Measurements from ENCODE around the gene CWC27.
"Not testable (repeated sequence)": the region's sequence is repeated elsewhere in the genome, so short reads cannot be mapped to it uniquely, and the experiment has no call there.

CWC27 gene

DNA sequence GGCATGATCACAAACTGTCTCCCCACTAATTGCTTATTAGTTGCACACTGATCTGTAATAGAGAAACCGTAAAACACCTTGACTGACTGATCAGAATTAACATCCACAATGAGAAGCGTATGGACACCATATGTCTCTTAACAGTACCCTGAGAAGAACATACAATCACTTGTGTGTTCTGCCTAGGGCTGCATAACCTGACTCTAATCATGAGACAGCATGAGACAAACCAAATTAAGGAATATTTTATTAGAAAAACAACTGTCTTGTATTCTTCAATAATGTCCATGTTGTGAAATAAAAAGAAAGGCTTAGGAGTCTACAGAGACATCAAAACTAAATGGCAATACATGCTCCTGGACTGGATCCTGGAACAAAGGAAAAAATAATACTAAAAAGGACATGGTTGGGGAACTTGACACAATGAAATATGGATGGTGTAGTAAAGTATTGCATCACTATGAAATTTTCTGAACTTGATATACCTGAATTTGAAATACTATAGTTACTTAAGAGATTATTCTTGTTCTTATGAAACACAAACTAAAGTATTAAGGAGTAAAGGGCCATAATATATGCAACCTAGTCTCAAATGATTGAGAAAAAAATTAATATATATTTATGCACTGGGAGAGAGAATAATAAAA is 162.1 kb downstream of the CWC27 start:
- DNase-seq: no peak

DNA sequence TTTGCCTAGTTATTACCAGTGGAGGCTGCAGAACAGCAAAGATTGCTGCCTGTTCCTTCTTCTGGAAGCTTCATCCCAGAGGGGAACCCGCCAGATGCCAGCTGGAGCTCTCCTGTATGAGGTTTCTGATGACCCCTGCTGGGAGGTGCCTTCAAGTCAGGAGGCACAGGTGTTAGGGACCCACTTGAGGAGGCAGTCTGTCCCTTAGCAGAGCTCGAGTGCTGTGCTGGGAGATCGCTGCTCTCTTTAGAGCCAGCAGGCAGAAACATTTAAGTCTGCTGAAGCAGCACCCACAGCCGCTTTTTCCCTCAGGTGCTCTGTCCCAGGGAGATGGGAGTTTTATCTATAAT is 170.7 kb downstream of the CWC27 start:
- DNase-seq: not testable (repeated sequence)

GRCh38 chr5:64939772-64940510 is 171.2 kb downstream of the CWC27 start:
- DNase-seq: no peak

- no peak for DNase-seq
These were observed 173.7 kb downstream of the CWC27 start for GRCh38 chr5:64942460-64942859.

DNA sequence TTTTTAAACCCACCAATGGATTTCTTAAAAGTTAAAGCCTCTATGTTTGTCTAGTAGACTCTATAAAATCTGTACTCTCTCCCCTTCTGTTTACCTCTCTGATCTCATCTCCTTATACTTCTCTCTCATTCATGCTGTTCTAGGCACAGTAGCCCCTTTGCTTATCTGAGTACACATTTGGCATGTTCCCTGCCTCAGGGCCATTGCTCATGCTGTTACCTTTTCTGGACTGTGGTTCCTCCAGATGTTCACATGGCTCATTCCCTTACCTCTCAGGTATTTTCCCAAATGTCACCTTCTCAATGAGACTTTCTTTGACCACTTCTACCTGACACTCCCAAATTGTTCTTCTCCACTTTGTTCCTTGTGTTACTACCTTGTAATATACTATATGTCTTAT is 176.1 kb downstream of the CWC27 start:
- no peak for DNase-seq

- peak; percentile 34 for DNase-seq
These were observed 178.3 kb downstream of the CWC27 start for GRCh38 chr5:64947031-64947430.

DNA sequence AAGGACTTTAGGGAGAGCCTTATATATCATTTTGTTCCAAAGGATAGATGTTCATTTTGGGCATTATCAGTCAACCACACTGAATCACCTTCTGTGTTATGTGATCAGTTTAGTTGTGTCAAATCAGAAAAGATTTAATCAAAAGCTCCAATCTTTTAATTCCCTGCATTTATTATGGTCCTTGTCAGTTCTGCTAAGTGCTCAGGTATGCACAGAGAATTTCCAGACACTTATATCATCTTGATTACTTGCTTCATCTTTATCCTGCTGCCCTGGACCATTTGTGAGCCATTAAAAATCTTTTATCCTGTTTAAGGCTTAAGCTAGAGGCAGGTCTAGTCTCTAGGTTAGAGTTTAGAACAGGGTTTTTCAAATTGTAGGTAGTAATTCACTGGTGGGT is 179.1 kb downstream of the CWC27 start:
- no peak for DNase-seq

DNA sequence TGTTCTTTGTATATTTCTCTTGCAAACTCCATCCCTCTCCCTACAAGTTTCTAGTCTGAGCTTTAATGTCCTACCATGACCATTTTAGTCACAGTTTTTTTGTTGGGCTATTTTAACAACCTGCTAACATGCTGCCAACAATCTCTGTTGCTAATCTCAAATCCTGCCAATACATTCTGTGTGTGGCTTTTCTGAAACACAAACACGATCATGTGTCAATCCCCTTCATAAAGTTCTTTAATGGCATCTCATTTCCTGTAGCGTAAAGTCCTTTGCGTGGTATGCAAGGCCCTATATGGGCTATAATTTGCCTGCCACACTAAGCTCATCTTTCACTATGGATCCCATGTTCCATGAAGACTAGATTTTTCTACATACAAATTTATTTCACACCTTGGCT is 180.6 kb downstream of the CWC27 start:
- no peak for DNase-seq

DNA sequence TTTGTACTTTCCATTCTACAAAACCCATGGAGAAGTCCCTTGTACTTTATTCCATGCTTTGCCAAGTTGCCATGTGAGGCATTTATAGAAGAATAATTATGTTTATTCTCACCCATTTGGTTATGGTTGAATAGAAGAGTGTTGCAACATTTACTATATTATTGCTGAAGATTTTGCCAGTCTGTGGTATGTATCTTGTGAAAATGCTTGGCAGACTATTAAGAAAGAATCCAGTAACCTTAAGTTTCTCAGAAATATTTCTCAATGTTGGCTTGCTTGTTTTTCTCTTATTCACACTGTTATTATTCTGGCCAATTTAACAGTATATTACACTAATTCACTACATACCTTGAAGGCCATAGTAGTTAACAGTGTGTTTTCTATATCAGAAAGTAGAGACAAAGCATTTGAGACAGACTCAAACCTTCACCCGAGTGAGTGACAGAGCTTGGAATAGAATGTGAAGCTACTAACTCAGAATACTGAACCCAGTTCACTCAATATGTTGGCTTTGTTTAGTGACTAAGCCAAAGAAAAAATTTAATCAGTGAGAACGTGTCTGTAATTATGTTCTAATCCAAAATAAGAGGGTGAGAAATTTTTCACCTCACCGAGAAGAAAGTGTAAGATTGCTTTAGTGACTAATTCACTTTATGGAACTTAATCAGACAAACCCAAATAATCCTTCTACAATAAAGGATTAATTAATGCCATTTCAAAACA is 184.4 kb downstream of the CWC27 start:
- DNase-seq: no peak

DNA sequence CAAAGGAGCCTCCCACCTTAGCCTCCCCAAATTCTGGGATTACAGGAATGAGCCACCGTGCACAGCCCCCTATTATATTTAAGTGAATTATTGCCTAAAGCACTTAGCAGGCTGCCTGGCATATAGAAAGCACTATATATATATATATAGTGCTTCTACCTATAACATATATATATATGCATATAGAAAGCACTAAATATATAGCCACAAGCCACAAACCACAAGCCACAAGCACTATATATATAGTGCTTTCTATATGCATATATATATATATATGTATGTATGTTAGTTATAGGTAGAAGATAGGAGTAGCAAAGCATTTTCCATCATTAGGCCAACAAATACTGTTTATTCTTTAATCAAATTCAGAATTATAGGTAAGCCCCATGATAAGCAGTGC is 185.8 kb downstream of the CWC27 start:
- no peak for DNase-seq

GRCh38 chr5:64958757-64959391 is 190.1 kb downstream of the CWC27 start:
- no peak for DNase-seq

DNA sequence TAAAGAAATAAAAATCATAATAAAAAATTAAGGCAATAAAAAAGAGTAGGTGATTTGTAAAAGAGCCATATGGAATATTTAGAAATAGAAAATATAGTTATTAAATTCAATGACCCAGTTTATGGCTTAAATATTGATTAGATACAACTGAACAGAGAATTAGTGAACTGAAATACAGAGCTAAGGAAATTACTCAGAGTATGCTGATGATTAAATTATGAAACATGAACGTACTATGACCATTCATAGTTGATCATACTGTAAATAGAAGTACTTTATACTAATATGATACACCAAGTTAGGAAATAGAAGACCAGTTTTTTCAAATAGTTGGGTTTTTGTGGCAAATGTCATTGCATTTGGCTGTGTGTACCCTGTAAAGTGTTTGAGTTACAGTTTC is 194.5 kb downstream of the CWC27 start:
- DNase-seq: no peak

DNA sequence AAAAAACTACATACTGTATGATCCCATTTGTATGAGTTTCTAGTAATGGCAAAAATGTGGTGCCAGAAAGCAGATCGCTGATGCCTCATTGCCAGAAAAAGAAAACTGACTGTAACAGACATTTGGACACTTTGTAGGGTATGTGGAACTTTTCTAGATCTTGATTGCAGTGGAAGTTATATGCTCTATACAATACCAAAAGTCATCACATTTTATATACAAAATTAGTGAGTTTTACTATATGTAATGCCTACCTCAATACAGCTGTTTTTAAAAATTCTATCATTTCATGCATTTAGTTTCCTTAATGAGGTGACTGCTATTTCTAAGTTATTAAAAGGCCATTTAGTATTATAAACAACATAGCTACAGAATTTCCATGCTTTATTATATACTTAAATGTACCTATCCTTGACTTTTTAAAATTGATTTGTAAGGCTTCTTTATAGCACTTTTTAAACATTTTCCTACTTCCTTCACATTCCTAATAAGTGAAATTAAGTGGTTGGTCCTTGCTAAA is 199.9 kb downstream of the CWC27 start:
- DNase-seq: no peak

DNA sequence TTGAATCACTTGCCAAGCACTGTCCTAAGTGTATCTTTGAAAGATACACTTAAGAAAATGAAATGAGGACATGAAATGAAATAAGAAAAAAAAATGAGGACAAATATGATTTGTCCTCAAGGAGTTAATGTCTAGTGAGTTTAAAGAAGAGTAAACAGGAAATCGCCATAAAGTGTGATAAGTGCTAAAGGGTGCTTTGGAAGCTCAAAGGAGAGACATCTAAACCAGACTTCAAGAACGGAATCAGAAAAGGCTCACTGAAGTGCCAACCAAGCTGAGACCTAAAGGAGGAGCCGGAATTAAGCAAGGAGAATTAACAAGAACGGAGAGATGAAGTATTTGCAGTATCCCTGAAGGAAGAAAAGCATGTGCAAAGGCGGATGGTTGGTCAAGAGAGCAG is 200.8 kb downstream of the CWC27 start:
- no peak for DNase-seq

GRCh38 chr5:64971513-64971912 is 202.8 kb downstream of the CWC27 start:
- no peak for DNase-seq

GRCh38 chr5:64971990-64972389 is 203.3 kb downstream of the CWC27 start:
- no peak for DNase-seq

- no peak for DNase-seq
These were observed 203.9 kb downstream of the CWC27 start for GRCh38 chr5:64972591-64972990.

- no peak for DNase-seq
These were observed 204.5 kb downstream of the CWC27 start for GRCh38 chr5:64973215-64973614.

GRCh38 chr5:64977779-64978178 is 209.0 kb downstream of the CWC27 start:
- no peak for DNase-seq

DNA sequence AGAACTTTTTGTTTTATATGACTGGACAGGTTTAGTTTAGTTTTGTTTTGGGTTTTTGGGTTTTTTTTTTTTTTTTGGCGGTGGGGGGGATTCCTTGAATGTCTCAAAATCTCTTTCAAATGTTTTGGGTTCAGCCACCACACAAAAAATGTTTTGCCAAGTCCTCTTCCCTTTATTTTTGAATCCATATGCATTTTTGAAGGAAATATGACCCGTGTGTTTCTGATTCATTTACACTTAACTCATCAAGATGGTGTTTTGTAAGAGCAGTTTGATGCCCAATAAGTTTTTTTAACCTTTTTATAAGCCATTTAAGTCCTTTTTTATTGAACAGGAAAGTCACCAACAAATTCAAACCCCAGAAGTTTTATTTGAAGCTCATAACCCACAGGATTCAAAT is 209.8 kb downstream of the CWC27 start:
- no peak for DNase-seq

DNA sequence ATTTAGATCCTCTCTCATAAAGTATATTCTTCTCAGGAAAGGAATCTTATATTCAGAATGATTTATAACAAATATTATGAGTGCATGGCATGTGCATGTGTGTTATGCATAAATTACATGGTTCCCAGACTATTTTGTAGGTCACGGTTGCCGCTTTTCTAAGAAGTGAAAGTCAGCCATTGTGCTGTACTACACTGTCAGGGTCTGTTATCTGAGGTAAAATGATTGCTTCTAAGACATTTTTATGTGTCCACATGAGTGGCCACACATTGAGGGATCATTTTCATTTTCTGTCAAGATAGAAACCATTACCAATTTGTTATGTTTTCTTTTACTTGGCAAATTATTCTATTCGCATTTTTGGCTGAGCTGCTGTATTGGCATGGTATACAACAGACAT is 210.8 kb downstream of the CWC27 start:
- DNase-seq: no peak

- DNase-seq: no peak
These were observed 211.4 kb downstream of the CWC27 start for GRCh38 chr5:64980176-64980575.

- DNase-seq: no peak
These were observed 219.0 kb downstream of the CWC27 start for GRCh38 chr5:64987768-64988167.

DNA sequence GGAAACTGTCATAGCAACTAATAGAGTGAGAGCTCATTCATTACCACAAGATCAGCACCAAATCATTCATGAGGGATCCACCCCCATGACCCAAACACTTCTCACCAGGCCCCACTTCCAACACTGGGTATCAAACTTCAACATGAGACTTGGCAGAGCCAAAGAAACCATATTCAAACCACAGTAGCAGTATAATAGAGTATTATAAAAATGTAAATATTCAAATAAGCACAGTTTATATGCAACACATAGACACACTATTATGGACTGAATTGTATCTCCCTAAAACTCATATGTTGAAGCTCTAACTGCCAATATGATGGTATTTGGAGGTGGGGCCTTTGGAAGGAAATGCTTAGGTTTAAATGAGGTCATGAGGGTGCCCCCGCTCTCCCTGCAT is 240.5 kb downstream of the CWC27 start:
- DNase-seq: no peak

Data from NCI-H526 treated with DMSO at 0.1 percent for 48 hours (cell line).